GM04503 (cell line): Measurements from ENCODE around the gene SYNGR4.

ENCODE experiments used
- DNase-seq: peaks from one replicate; pipeline ENCODE4 v3.0.0-alpha.2; 2012; ENCODE audit warnings: low read depth

Gene SYNGR4

DNA sequence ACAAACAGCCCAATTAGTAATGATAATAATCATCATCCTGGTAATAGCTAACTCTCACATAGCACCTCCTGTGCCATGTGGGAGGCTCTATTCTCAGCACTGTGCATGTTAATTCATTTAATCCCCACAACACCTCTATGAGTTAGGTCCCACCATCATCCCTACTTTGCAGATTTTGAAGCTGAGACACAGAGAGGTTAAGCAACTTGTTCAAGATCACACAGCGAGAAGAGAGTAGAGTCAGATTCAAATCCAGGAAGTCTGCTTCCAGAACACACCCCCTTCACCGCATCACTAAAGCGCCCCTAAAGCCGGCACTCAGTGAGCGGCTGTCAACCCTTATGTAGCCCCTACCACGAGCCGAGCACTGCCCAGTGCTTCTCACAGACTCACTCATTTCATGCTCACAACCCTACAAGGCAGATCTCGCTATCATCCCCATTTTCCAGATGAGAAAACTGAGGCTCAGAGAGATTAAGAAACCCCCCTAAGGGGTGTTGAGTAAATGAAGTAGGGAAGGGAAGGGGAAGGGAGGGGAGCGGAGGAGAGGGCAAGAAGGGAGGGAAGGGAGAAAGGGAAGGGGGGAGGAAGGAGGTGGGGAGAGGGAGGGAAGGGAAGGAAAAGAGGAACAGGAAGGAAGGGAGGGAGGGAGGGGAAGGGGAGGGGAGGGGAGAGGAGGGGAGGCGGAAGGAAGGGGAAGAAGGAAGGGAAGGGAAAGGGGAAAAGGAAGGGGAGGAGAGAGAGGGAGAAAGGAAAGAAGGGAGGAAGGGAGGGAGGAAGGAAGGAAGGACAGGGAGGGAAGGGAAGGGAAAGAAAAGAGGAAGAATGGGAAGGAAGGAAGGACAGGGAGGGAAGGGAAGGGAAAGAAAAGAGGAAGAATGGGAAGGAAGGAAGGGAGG is 22.4 kb upstream of the SYNGR4 start:
- DNase-seq, result no peak

DNA sequence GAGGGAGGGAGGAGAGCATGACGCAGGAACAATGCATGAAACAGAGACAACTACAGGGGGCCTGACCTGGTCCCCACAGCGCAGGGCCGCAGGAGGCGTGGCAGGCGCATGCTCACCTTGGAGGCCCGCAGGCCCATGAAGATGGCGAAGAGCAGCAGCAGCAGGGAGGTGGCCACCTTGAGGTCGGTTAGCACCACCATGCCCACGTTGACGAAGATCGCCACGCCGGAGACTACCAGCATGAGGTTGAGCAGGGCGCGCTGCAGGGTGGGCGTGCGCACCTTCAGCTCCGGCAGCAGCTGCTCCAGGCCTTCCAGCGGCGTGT is 21.8 kb upstream of the SYNGR4 start:
- DNase-seq, result no peak

DNA sequence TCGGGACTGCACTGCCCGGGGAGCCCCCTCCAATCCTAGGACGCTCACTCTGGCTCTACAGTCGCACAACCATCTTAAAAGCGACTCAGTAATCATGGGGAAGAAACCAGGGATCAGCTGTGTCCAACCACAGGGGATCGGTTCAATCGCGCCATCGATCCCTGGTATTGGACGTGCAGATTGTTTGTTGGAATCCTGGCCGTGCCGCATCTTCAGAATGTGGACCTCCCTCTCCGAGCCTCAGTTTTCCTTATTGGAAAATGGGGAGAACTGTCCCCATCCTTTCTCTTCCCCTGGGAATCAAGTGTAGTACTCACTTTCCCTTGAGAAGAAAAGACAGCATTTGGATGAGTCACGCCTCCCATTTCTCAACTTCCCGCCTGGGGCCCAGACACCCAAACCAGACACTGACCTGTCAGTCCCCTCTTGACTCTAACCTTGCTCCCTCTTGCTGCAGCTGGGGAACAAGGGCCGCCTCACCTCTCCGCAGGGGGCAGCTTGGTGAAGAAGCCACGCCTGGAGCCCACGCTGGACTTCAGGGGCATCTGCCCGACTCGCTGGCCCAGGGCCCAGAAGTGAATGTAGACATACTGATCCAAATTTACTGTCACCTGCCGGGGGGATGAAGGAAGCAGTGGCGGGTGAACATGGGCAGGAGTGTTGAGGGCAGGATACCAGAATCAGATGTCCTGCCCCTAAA is 21.2 kb upstream of the SYNGR4 start:
- DNase-seq, result no peak

DNA sequence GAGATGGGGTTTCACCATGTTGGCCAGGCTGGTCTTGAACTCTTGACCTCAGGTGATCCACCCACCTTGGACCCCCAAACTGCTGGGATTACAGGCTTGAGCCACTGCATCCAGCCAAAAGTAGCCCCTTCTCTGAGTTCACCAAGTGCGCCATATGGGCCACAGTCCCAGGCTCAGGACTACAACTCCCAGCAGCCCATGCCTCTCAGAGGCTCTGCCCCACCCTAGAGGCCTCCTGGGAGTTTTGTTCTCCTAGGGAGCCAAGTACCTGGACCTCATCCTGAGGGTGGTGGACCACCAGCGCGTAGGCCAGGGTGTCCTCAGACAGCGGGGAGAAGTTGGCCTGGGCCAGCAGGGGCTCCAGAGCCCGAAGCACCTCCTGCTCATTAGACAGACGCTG is 19.3 kb upstream of the SYNGR4 start:
- DNase-seq, result no peak

DNA sequence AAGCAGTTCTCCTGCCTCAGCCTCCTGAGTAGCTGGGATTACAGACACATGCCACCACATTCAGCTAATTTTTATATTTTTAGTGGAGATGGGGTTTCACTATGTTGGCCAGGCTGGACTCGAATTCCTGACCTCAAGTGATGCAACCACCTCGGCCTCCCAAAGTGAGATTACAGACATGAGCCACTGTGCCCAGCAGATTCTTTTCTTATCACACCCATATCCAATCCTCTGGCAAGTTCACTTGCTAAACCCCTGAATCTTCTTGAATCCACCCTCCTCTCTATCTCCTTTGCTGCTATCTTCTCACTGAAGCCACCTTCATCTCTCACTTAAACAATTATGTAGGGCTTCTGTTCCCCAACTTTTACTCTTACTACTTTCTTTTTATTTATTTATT is 18.0 kb upstream of the SYNGR4 start:
- no peak for DNase-seq

DNA sequence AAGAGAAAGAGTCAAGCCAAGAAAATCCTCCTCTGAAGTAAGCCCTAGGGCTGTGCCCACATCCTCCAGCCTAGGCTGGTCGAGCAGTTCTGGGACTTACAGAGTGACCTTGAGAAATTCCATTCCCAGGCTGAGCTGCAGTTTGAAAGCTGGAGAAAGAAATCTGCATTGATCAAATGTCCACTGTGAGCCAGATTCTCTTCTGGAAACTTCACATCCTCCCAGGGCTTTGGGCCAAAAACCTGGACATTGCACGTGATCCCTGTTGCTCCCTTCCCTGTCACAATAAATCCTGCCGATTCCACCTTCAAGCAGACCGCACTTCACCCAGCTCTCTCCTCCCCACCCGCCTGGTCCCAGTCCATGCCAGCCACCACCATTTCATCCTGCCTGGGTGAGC is 16.1 kb upstream of the SYNGR4 start:
- DNase-seq, result no peak

DNA sequence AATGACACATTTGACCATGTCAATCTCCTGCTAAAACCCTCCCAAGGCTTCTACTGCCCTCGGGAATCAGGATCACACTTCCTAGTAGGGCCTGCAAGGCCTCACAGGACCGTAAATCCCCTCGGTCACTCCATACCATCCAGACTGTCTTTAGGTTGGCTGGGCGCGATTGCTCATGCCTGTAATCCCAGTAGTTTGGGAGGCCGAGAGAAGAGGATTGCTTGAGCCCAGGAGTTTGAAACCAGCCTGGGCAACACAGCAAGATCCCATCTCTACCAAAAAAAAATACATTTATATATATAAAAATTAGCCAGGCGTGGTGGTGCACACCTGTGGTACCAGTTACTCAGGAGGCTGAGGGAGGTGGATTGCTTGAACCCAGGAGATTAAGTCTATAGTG is 15.4 kb upstream of the SYNGR4 start:
- DNase-seq, result no peak

DNA sequence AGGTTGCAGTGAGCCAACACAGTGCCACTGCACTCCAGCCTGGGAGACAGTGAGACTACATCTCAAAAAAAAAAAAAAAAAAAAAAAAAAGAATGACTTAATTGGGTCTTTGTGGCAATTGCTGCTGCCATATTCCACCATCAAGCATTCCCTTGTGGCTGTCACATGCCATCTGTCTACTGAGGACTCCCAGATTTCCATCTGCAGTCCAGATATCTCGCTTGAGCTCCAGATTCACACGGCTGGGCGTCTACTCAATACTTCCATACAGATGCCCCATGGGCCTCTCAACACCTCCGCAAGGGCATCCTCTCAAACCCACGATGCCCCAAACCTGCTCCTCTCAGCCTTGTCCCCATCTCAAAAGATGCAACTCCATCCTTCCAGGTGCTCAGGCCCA is 13.3 kb upstream of the SYNGR4 start:
- DNase-seq, result no peak

DNA sequence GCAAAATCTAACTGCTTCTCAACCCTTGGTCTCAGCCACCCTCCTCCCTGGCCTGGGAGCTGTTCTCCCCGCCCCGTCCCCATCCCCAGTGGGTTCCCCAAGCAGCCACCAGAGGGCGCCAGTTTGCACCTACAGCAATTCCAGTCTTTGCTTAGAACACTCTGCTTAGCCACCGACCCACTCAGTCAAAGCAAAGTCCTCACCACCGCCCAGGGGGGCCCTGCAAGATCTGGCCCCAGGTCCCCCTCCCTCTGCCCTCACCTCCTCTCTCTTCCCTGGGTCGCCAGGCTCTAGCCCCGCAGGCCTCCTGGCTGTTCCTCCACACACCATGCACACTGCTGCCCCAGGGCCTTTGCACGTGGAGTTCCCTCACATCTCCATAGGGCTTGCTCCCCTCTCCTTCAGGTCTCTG is 12.8 kb upstream of the SYNGR4 start:
- no peak for DNase-seq

DNA sequence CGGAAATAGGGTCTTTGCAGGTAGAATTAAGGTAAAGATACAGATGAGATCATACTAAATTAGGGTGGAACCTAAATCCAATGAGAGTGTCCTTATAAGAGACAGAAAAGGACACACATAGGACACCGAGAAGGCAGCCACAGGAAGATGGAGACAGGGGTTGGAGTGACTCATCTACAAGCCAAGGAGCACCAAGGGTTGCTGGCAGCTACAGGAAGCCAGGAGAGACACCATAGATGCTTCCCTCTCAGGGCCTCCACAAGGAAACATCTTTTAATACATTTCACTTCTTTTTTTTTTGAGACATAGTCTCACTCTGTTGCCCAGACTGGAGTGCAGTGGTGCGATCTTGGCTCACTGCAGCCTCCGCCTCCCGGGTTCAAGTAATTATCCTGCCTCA is 10.5 kb upstream of the SYNGR4 start:
- DNase-seq, result no peak

DNA sequence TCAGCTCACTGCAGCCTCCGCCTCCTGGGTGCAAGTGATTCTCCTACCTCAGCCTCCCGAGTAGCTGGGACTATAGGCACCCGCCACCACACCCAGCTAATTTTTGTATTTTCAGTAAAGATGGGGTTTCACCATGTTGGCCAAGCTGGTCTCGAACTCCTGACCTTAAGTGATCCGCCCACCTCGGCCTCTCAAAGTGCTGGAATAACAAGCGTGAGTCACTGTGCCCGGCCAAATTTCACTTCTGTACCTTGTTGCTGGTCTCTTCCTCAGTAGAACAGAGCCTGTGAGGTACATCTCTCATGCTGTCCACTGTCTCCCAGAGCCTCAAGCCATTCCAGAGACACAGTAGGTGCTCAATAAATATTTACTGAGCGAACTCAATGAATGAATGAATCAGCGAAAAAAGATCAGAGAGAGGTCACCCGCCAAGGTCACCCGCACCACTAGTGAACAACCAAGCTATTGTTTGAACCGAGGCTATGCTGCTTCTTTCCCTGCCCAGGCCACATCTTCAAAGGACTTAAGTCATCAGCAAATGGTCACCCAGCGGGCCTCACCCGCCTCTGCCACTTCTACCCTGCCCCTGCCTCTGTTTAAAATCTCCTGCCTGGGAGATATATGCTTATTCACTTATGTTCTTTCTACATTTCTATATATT is 9.7 kb upstream of the SYNGR4 start:
- no peak for DNase-seq

DNA sequence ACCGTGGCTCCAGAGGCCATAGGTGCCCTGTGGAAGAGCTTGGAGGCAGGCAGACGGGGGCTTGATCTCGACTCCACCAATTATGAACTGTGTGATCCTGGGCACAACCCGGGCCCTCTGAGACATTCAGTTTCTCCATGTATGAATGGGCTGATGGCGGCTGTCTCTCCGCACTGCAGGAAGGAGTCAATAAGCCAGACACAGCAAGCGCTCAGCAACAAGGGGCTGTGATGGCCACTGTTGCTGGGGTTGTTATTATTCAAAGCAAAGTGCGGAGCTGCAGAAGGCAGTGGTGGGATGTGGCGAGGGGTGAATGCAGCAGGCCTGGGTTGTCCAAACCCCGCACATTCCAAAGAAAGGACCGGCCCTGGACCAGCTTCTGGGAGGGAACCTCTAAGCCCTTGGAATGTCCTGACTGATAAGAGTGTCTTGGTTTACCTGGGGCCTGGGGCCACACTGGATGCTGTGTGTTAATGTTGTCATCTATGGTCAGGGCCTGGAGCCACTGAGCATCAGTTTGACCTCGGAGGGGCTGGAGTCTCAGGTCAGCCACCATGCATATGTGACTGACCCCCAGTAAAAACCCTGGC is 8.7 kb upstream of the SYNGR4 start:
- no peak for DNase-seq

DNA sequence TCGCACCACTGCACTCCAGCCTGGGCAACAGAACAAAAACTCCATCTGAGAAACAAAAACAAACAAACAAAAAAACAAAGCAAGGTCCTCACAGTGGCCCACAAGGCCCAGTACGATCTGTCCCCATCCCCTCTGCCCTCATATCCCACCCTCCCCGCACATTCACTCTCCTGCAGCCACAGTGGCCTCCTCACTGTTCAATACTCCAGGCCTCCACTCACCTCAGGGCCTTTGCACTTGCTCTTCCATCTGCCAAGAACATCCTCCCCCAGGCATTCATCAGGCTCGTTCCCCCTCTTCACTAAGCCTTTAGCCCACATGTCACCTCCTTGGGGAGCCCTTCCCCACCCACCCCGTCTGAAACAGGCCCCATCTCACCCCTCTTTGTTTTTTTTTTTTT is 5.0 kb upstream of the SYNGR4 start:
- DNase-seq, result no peak

DNA sequence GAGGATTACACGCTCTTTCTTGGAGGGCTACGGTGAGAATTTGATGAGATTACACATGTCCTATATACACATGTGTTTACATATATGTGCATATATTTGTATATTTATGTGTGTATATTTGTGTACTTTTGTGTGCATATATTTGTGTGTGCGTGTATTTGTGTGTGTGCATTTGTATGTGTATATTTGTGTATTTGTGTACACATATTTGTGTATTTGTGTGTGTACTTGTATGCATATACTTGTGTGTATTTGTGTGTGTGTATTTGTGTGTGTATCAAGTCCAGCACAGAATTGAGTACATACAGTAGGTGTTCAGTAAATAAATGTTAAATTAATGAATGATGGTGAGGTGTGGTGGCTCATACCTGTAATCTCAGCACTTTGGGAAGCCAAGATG is 2.3 kb upstream of the SYNGR4 start:
- DNase-seq, result no peak

DNA sequence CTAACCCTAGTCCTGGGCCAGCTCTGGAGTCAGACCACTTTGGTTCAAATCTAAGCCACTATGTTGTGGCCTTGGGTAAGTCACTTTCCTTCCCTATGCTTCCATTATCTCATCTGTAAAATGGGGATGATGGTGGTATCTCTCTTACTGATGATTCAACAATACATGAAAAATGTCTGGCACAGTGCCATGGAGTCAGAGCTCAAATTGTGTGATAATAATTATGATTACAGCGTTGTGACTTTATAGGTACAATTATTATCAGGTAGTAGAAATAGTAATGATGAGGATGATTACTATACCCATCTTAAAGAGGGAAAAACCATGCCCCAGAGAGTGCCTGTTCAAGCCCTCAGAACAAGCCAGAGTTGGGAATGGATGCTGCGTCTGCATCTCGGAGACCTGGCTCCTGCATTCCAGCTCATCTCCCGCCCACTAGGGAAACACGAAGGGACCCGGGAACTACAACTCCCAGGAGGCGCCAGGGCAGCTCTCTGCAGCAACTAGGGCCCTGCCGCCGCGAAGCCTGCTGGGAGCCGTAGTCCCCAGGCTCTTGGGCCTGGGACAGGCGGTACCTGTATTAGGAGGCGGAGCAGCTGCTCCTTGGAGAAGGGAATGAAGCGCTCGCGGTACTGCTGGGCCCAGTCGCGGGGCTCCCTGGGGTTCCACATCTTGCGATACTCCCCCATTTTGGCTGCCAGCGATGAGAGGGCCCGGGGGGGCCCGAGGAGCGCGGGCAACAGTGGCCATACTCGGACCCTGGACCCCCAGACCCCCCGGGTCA is 1.3 kb upstream of the SYNGR4 start:
- peak; percentile 73 for DNase-seq

DNA sequence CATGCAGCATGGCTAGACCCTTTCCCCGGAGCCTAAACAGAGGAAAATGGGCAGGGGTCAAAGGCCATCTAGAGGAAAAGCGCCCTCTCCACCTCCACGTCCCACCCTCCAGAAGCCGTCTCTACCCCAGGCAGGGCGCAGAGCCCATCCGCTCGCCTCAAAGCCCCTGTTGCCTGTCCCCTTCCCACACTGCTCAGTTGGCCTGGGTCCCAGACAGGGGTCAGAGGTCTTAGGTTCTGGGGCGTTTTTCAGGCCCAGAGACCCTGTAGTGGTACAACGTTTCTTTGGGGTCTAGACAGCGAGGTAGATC is 712 bp upstream of the SYNGR4 start:
- no peak for DNase-seq

DNA sequence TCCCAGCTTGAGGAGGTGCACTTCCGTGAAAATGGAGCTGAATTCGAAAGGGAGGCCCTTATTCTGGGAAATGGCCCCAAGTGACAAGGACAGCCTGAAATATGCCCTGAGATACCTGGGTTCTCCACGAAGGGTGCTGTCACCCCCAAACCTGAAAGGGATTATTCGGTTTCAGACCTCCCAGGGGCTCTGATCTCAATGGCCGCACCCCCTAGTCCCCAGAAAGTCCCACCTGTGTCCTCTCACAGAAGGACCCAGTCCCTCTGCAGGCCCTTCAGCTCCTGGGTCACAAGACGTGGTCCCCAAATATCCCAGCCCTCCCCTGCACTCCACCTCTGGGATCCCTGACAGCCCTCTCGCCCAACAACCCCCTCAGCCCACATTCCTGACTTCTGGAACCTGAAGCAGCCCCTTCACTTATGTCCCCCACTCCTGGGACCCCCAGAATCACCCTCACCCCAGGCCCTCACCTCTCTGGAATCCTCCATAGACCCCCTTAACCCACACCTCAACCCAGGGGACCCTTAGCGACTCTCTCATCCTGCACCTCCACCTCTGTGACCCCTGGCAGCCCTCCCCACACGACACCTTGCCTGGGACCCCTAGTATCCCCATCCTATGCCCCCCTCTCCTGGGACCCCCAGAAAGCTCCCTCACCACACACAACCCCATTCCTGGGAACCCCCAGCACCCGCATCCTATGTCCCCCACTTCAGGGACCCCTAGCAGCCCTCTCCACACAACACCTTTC is 606 bp downstream of the SYNGR4 start:
- DNase-seq, result no peak

DNA sequence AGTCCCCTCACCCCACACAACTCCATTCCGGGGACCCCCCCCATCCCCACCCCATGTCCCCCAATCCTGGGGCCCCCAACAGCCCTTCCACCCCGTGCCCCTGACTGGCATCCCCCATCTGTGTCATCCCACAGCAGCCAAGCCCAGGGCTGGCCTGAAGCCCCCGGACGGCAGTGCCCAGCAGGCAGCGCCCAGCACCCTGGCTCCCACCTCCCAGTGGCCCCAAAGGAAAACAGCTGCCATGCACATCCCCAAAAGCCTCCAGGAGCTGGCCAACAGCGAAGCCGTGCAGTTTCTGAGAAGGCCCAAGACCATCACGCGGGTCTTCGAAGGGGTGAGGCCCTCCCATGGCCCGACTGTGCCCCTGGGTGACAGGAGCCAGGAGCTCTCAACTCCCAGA is 1.4 kb downstream of the SYNGR4 start:
- no peak for DNase-seq

DNA sequence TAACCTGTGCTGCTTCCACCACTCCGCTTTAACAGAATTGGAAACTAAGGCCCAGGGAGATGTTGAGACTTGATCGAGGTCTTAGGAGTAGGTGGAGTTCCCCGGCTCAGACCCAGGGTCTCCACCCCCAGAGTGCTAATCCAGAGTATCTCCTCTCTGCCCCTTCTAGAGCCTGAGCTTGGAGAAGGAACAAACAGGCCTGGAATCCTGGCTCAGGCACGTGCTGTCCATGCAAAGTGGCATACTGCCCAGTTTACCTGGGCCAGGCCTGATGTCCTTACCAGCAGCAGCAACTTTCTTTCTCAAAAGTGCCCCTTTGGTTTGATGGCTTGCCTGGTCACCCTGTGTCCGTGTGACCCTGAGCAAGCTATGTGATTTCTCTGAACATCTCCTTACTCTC is 3.7 kb downstream of the SYNGR4 start:
- no peak for DNase-seq

DNA sequence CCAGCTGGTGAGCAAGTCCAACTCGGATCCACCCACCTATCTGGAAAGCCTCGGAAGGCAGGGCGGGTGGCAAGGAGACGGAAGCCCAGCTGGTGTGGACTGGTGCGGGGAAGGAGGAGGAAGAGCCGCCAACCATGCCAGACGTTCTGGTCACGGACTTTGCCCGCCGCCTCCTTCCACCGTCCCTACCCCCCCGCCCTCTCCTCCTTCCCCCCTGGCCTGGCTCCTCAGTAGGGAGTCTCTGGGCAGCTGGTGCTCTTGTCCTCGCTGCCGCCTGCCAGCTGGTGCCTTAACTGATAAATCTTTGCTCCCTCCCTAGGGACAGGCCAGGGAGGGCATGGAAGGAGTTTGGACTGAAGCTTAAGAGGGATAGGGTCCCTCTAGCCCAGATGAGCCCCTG is 4.8 kb downstream of the SYNGR4 start:
- no peak for DNase-seq

DNA sequence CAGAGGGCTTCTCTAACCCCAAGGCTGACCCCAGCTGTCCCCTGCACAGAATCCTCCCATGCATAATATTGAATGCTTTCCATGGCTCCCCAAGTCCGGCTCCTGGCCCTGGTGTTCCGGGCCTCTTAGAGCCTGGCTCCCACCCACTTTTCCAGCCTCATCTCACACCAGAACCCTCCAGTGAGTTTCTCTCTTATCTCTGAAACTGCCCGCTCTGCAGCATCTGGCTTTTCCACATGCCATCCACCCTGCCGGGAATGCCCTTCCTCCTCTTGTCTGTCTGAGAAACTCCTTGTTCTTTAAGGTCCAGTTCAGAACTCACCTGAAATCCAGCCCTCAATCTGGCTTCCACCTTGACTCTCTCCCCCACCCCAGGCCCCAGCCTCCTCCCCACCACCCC is 6.8 kb downstream of the SYNGR4 start:
- no peak for DNase-seq

DNA sequence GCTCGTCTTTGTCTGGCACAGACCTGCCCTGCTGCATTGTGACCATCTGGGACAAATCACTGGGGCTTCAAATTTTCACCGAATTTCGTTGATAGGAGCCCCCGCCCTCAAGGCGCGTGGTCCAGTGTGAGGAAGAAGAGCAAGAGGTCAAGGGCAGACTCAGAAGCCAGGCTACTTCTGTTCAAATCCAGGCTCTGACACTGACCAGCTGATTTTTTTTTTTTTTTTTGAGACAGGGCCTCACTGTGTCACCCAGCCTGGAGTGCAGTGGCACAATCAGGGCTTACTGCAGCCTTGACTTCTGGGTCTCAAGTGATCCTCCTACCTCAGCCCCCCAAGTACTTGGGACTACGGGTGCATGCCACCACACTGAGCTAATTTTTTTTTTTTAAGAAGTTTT is 7.2 kb downstream of the SYNGR4 start:
- no peak for DNase-seq
